ENCODE results near the gene IQCF6. TPM values are rescaled to one million over a fixed set of nuclear protein-coding genes. Genes with fewer than 3 reads are reported as not detected.
"Not testable (repeated sequence)": the region's sequence is repeated elsewhere in the genome, so short reads cannot be mapped to it uniquely, and the experiment has no call there.

Gene IQCF6
- total RNA-seq, 1 donor from 2014 or later: not detected

GRCh38 chr3:51778554-51778953, 483 bp downstream of the IQCF6 start:
- Histone ChIP-seq H3K4me1 (ENCODE audit: control insufficient read depth in 3 of 3, insufficient read depth in 3 of 3, low read length in 3 of 3) (peaks cover 3 to 5% (median 5%) of the 10 kb centered on the region in 3 donors), H3K27ac (ENCODE audit: low read depth, low read length) (no peak overlapping the region), H3K9ac (ENCODE audit: low read depth in 1 of 3, low read length in 3 of 3) (no peak overlapping the region), H3K4me3 (ENCODE audit: low read length in 3 of 3) (no peak overlapping the region), H3K36me3 (ENCODE audit: control insufficient read depth in 3 of 3, insufficient read depth in 3 of 3, low read length in 3 of 3) (no peaks in the 10 kb centered on the region), H3K9me3 (ENCODE audit: control insufficient read depth in 3 of 3, low read length in 3 of 3) (no peaks in the 10 kb centered on the region), H3K27me3 (ENCODE audit: control insufficient read depth in 3 of 3, insufficient read depth in 3 of 3, low read length in 3 of 3) (peaks cover 7 to 17% (median 9%) of the 10 kb centered on the region in 3 donors)

DNA sequence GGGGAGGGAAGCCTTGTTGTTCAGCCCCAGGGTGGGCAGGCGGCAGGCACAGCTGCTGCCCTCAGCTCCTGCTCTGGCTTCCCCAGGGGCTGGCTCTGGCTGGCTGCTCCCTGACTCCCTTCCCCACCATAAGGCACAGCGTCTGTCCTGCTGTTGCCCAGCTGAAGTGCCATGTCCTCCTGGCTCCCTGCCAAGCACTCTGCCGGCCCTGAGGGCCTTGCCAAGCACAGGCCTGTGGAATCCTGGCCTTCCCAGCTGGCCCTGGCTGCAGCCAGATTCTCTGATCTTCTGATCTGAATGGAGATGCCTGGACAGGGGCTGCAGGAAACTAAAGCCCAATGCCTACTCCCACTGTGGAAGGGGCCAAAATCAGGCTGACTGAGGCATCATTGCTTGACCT, 1.1 kb downstream of the IQCF6 start:
- no peaks in the 10 kb centered on the region for H3K9me3 ChIP-seq (ENCODE audit: control insufficient read depth in 3 of 3, low read length in 3 of 3)
- peaks cover 9 to 17% (median 9%) of the 10 kb centered on the region in 3 donors for H3K27me3 ChIP-seq (ENCODE audit: control insufficient read depth in 3 of 3, insufficient read depth in 3 of 3, low read length in 3 of 3)
- no peaks in the 10 kb centered on the region for H3K36me3 ChIP-seq (ENCODE audit: control insufficient read depth in 3 of 3, insufficient read depth in 3 of 3, low read length in 3 of 3)
- H3K4me1 ChIP-seq (ENCODE audit: control insufficient read depth in 3 of 3, insufficient read depth in 3 of 3, low read length in 3 of 3): peaks cover 3 to 5% (median 5%) of the 10 kb centered on the region in 3 donors
- H3K27ac ChIP-seq (ENCODE audit: low read depth, low read length): no peak overlapping the region
- H3K9ac ChIP-seq (ENCODE audit: low read depth in 1 of 3, low read length in 3 of 3): no peak overlapping the region
- H3K4me3 ChIP-seq (ENCODE audit: low read length in 3 of 3): no peak overlapping the region

GRCh38 chr3:51773529-51774056, 5.4 kb downstream of the IQCF6 start:
- no peak overlapping the region for H3K9ac ChIP-seq (ENCODE audit: low read depth in 1 of 3, low read length in 3 of 3)

GRCh38 chr3:51759203-51759602, 19.8 kb downstream of the IQCF6 start:
- H3K27me3 ChIP-seq (ENCODE audit: control insufficient read depth in 3 of 3, insufficient read depth in 3 of 3, low read length in 3 of 3): no peaks in the 10 kb centered on the region
- H3K27ac ChIP-seq (ENCODE audit: low read depth, low read length): no peak overlapping the region
- no peaks in the 10 kb centered on the region for H3K4me1 ChIP-seq (ENCODE audit: control insufficient read depth in 3 of 3, insufficient read depth in 3 of 3, low read length in 3 of 3)
- H3K9me3 ChIP-seq (ENCODE audit: control insufficient read depth in 3 of 3, low read length in 3 of 3): peaks cover 4 to 9% (median 8%) of the 10 kb centered on the region in 3 donors
- no peaks in the 10 kb centered on the region for H3K36me3 ChIP-seq (ENCODE audit: control insufficient read depth in 3 of 3, insufficient read depth in 3 of 3, low read length in 3 of 3)
- H3K4me3 ChIP-seq (ENCODE audit: low read length in 3 of 3): no peak overlapping the region
- H3K9ac ChIP-seq (ENCODE audit: low read depth in 1 of 3, low read length in 3 of 3): no peak overlapping the region

More at GRCh38 chr3:51773529-51774056, 5.4 kb downstream of the IQCF6 start:
- no peaks in the 10 kb centered on the region for H3K9me3 ChIP-seq (ENCODE audit: control insufficient read depth in 3 of 3, low read length in 3 of 3)
- H3K4me3 ChIP-seq (ENCODE audit: low read length in 3 of 3): no peak overlapping the region
- no peaks in the 10 kb centered on the region for H3K36me3 ChIP-seq (ENCODE audit: control insufficient read depth in 3 of 3, insufficient read depth in 3 of 3, low read length in 3 of 3)
- peaks cover 3 to 5% (median 5%) of the 10 kb centered on the region in 3 donors for H3K4me1 ChIP-seq (ENCODE audit: control insufficient read depth in 3 of 3, insufficient read depth in 3 of 3, low read length in 3 of 3)
- no peak overlapping the region for H3K27ac ChIP-seq (ENCODE audit: low read depth, low read length)
- peaks cover 9 to 17% (median 9%) of the 10 kb centered on the region in 3 donors for H3K27me3 ChIP-seq (ENCODE audit: control insufficient read depth in 3 of 3, insufficient read depth in 3 of 3, low read length in 3 of 3)

- H3K36me3 ChIP-seq (ENCODE audit: control insufficient read depth in 3 of 3, insufficient read depth in 3 of 3, low read length in 3 of 3); H3K9me3 ChIP-seq (ENCODE audit: control insufficient read depth in 3 of 3, low read length in 3 of 3); H3K27me3 ChIP-seq (ENCODE audit: control insufficient read depth in 3 of 3, insufficient read depth in 3 of 3, low read length in 3 of 3); H3K27ac ChIP-seq (ENCODE audit: low read depth, low read length); H3K4me3 ChIP-seq (ENCODE audit: low read length in 3 of 3); H3K9ac ChIP-seq (ENCODE audit: low read depth in 1 of 3, low read length in 3 of 3); H3K4me1 ChIP-seq (ENCODE audit: control insufficient read depth in 3 of 3, insufficient read depth in 3 of 3, low read length in 3 of 3): not testable (repeated sequence)
Observed at GRCh38 chr3:51753763-51754750, 25.0 kb downstream of the IQCF6 start.

GRCh38 chr3:51751287-51751686, 27.8 kb downstream of the IQCF6 start:
- H3K9ac ChIP-seq (ENCODE audit: low read depth in 1 of 3, low read length in 3 of 3): no peak overlapping the region
- no peak overlapping the region for H3K27ac ChIP-seq (ENCODE audit: low read depth, low read length)
- no peaks in the 10 kb centered on the region for H3K9me3 ChIP-seq (ENCODE audit: control insufficient read depth in 3 of 3, low read length in 3 of 3)
- H3K36me3 ChIP-seq (ENCODE audit: control insufficient read depth in 3 of 3, insufficient read depth in 3 of 3, low read length in 3 of 3): no peaks in the 10 kb centered on the region
- H3K27me3 ChIP-seq (ENCODE audit: control insufficient read depth in 3 of 3, insufficient read depth in 3 of 3, low read length in 3 of 3): no peaks in the 10 kb centered on the region
- H3K4me1 ChIP-seq (ENCODE audit: control insufficient read depth in 3 of 3, insufficient read depth in 3 of 3, low read length in 3 of 3): no peaks in the 10 kb centered on the region
- no peak overlapping the region for H3K4me3 ChIP-seq (ENCODE audit: low read length in 3 of 3)

- Histone ChIP-seq H3K9ac (ENCODE audit: low read depth in 1 of 3, low read length in 3 of 3) (no peak overlapping the region), H3K36me3 (ENCODE audit: control insufficient read depth in 3 of 3, insufficient read depth in 3 of 3, low read length in 3 of 3) (no peaks in the 10 kb centered on the region), H3K4me1 (ENCODE audit: control insufficient read depth in 3 of 3, insufficient read depth in 3 of 3, low read length in 3 of 3) (no peaks in the 10 kb centered on the region), H3K27ac (ENCODE audit: low read depth, low read length) (no peak overlapping the region), H3K4me3 (ENCODE audit: low read length in 3 of 3) (no peak overlapping the region), H3K9me3 (ENCODE audit: control insufficient read depth in 3 of 3, low read length in 3 of 3) (no peaks in the 10 kb centered on the region), H3K27me3 (ENCODE audit: control insufficient read depth in 3 of 3, insufficient read depth in 3 of 3, low read length in 3 of 3) (no peaks in the 10 kb centered on the region)
Observed at GRCh38 chr3:51750878-51751277, 28.2 kb downstream of the IQCF6 start.

DNA sequence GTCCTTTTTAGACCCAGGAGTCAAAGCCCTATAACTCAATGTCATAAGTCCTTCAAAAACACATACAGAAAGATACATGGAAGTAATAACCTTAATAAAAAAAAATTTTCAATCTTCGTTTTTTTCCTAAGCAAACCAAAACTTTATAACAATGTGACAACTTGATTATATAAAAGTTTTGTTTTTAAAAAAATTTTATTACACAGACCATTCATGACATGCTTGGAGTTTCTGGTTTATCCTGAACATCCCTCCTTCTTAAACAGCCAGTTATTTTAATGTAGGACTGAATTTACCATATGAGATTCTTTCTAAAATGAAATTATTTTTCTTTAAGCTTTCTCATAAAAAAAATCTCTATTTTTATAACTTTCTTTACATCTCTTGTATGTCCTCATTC, 30.7 kb downstream of the IQCF6 start:
- Histone ChIP-seq H3K27me3 (ENCODE audit: control insufficient read depth in 3 of 3, insufficient read depth in 3 of 3, low read length in 3 of 3) (no peaks in the 10 kb centered on the region), H3K9ac (ENCODE audit: low read depth in 1 of 3, low read length in 3 of 3) (no peak overlapping the region), H3K36me3 (ENCODE audit: control insufficient read depth in 3 of 3, insufficient read depth in 3 of 3, low read length in 3 of 3) (no peaks in the 10 kb centered on the region), H3K4me1 (ENCODE audit: control insufficient read depth in 3 of 3, insufficient read depth in 3 of 3, low read length in 3 of 3) (no peaks in the 10 kb centered on the region), H3K27ac (ENCODE audit: low read depth, low read length) (no peak overlapping the region), H3K4me3 (ENCODE audit: low read length in 3 of 3) (no peak overlapping the region), H3K9me3 (ENCODE audit: control insufficient read depth in 3 of 3, low read length in 3 of 3) (no peaks in the 10 kb centered on the region)

- no peak overlapping the region for H3K27ac ChIP-seq (ENCODE audit: low read depth, low read length)
- H3K36me3 ChIP-seq (ENCODE audit: control insufficient read depth in 3 of 3, insufficient read depth in 3 of 3, low read length in 3 of 3): no peaks in the 10 kb centered on the region
- H3K4me1 ChIP-seq (ENCODE audit: control insufficient read depth in 3 of 3, insufficient read depth in 3 of 3, low read length in 3 of 3): no peaks in the 10 kb centered on the region
- no peaks in the 10 kb centered on the region for H3K27me3 ChIP-seq (ENCODE audit: control insufficient read depth in 3 of 3, insufficient read depth in 3 of 3, low read length in 3 of 3)
- no peak overlapping the region for H3K4me3 ChIP-seq (ENCODE audit: low read length in 3 of 3)
- no peaks in the 10 kb centered on the region for H3K9me3 ChIP-seq (ENCODE audit: control insufficient read depth in 3 of 3, low read length in 3 of 3)
- H3K9ac ChIP-seq (ENCODE audit: low read depth in 1 of 3, low read length in 3 of 3): no peak overlapping the region
Observed at GRCh38 chr3:51747840-51748239, 31.2 kb downstream of the IQCF6 start.

DNA sequence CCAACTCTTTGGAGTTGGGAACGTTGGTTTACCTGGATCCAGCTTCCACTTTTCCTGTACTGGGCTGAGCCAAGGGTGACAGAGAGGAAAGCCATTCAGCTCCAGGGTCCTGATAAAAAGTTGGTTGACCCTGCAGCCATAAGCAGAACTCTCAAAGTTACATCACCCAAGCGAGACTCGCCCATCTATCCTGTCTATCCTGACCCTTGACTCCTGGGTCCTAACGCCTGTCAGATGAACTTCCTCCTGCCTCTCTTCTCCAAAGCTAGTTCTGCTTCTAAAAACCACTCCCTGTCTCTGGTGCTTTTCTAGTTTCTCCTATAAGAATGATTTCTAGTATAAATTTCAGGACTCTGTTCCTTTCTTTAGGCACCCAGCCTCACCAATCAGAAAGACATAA, 36.1 kb downstream of the IQCF6 start:
- not testable (repeated sequence) for H3K36me3 ChIP-seq (ENCODE audit: control insufficient read depth in 3 of 3, insufficient read depth in 3 of 3, low read length in 3 of 3); H3K27me3 ChIP-seq (ENCODE audit: control insufficient read depth in 3 of 3, insufficient read depth in 3 of 3, low read length in 3 of 3); H3K9me3 ChIP-seq (ENCODE audit: control insufficient read depth in 3 of 3, low read length in 3 of 3); H3K27ac ChIP-seq (ENCODE audit: low read depth, low read length); H3K4me1 ChIP-seq (ENCODE audit: control insufficient read depth in 3 of 3, insufficient read depth in 3 of 3, low read length in 3 of 3); H3K4me3 ChIP-seq (ENCODE audit: low read length in 3 of 3); H3K9ac ChIP-seq (ENCODE audit: low read depth in 1 of 3, low read length in 3 of 3)

All from skeletal muscle tissue (tissue), 4 donors.